Stimulated activated CD8-positive, alpha-beta memory T cell treated with anti-CD3 and anti-CD28 coated beads, Interleukin-15, amount 100 ng/mL, for 24 hours (primary cell): ENCODE measurements around the gene GLRX2.
"Not testable (repeated sequence)": the region's sequence is repeated elsewhere in the genome, so short reads cannot be mapped to it uniquely, and the experiment has no call there.

ENCODE experiments used
- DNase-seq: peaks from one replicate; pipeline ENCODE4 v3.0.0-alpha.2; 2020; ENCODE audit warnings: low read depth

Gene GLRX2

DNA sequence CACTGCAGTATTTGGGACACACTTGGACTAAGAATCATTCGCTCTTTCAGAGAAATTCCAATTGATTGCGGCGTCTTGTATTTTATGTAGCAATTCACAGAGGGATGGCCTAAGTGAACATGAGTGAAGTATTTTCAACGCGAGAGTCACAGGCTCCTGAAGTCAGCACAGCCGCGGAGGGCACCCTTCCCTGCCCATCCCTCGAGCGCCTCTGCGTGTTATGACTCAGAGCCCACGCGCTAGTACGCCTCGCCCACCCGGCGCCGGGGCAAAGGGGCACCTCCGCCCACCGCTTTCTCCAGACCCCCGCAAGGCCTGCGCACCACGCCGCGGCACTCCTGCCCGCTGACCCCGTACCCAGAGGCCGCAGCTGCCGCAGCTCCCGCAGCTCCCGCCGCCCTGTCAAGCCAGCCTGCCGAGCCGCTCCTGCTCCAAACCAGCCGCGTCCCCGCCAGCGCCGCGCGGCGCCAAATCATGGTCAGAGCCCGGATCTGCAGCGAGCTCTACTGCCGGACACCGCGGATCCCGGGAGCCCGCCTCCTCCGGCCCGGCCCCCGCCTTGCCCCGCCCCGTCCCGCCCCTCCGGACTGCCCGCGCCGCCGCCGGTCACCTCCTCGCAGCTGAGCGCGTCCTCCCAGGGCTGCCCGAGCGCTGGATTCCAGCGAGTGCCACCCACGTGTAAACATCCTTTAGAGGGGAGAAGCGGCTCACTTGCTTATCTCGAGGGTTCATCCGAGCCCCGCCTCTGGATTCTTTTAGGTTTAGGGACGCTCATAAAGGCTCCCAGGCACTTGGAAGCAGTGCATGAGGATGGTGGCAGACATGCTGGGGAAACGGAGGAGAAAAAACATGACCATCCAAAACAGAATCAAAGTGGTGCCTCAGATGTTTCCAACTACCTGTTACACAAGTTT lies at the start of gene GLRX2:
TSS of gene GLRX2 (minus strand) at position 508 of the 914 bp plus-strand sequence. CDS start at position 476, 32 bp downstream.
- peak; percentile 33 for DNase-seq

GRCh38 chr1:193144999-193145398 lies 39.8 kb upstream of the GLRX2 start:
- DNase-seq, result no peak

DNA sequence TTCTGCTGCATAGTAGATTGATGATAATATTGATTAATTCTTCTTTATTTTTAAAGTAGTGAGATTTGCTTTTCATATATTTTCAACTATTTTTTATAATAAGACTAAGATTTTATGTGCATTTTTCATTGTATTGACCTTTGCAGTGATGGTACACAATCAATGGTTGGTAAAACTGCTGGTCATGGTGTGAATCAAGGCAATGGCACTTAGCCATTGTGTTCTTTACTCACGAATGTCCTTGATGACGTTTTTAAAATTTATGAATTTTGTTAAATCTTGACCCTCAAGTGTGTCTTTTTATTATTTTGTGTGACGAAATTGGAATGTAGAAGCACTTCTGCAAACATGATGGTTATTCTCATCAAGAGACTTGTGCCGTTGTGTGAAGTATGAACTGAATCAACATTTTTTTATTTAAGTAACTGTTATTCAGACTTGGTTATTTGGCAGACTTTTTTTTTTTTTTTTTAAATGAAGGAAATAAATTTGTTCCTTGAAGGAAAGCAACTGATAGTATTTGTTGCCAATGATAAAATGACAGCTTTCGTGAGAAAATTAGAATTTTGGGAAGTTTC lies 39.2 kb upstream of the GLRX2 start:
- no peak for DNase-seq

DNA sequence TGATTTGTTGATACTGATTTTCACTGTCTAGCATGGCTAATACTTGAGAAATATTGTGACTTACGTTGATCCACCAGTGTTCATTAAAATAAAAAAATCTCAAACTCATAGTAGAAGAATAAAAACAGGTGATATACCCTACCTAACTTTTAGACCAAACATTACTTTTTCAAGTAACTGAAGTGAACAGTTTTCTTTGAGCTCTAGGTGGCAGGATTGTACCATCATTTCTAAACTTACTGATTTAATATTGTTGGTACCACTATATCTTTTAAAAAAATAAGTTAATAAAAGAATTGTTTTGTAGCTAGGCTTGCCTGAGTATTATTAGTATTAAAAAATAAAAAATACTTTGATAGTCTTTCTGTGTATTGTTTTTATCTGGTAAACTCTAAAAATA lies 38.1 kb upstream of the GLRX2 start:
- no peak for DNase-seq

GRCh38 chr1:193142409-193142808 lies 37.2 kb upstream of the GLRX2 start:
- no peak for DNase-seq

- no peak for DNase-seq
Measured at GRCh38 chr1:193141804-193142203, 36.6 kb upstream of the GLRX2 start.

DNA sequence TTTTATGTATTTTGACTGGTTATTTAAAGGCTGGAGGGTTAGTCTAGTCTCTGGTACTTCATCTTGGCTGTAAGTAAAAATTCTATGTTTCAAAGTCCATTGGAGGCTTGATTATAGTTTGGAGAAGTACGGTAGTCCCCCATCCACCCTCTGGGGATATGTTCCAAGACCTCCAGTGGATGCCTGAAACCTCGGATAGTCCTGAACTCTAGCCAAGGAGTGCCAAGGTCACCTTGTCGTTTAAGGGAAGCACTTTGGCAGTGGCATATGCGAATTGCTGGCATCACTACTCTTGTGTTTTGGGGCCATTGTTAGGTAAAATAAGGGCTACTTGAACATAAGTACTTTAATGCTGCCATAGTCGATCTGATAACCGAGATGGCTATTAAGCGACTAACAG lies 35.0 kb upstream of the GLRX2 start:
- no peak for DNase-seq

DNA sequence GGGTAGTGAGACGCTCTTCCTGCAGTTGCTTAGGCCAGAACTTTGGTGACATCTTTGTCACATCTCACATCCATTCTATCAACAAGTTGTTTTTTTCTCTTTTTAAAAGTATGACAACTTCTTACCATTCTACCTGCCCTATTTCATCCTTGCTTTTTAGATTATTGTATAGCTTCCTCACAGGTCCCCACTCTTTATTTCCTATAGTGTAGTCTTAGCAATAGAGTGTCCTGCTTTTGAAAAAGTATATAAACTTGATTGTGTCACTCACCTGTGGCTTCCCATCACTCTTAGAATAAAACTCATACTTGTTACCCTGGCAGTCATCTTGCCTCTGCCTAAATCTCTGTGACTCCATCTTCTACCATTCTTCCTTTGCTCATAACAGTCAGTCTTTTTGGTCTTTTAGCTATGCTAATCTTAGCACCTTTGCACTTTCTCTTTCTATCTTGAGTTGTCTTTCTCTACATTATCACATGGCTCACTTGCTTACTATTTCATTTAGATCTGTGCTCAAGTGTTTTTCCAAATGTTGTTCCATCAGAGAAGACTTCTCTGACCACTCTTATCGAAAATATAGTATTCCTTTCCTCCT lies 26.1 kb upstream of the GLRX2 start:
- DNase-seq, result no peak

- DNase-seq, result no peak
Measured at GRCh38 chr1:193125369-193125768, 20.2 kb upstream of the GLRX2 start.

- DNase-seq, result no peak
Measured at GRCh38 chr1:193123751-193124150, 18.5 kb upstream of the GLRX2 start.

DNA sequence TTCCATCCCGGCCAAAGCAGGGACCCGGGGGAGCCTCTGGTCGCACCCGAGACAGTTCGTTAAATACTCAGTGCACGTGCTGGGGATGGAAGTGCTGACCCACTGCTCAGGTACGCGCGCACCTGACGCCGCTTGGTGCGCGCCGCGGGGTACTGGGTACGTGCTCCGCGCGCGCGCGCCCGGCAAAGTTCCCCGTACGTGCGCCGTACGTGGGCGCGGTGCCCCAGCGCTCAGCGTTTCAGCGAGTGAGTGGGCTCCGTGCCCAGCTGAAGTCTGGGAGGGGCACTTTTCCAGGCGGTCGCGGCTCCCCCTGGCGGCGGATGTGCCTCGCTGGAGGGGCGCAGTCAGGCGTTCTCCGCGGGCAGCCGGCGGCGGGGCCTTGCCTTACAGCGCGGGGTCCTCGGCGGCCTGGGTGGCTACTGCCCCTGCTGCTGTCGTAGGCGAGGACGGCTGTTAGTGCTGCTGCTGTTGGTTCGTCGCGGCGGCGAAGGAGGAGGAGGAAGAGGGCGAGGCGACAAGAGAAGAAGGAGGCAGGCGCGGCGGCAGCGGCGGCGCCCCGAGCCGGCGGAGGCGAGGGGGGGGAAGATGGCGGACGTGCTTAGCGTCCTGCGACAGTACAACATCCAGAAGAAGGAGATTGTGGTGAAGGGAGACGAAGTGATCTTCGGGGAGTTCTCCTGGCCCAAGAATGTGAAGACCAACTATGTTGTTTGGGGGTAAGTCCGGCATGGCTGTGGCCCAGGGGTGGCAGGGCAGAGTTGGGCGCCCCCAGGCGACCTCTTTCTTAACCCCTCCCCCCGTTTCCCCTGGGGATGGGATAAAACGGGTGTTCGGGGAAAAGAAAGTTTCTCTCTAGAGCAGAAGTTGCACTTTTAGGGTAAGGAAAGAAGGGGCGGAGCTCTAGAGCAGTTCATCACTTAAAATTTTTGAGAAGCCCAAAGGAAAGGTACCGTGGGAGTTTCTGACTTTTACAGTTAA lies 16.7 kb upstream of the GLRX2 start, which contains the start of gene CDC73:
TSS of gene CDC73 (plus strand) at position 416 of the 978 bp plus-strand sequence. CDS start at position 586, 170 bp downstream.
- peak; percentile 99 for DNase-seq

DNA sequence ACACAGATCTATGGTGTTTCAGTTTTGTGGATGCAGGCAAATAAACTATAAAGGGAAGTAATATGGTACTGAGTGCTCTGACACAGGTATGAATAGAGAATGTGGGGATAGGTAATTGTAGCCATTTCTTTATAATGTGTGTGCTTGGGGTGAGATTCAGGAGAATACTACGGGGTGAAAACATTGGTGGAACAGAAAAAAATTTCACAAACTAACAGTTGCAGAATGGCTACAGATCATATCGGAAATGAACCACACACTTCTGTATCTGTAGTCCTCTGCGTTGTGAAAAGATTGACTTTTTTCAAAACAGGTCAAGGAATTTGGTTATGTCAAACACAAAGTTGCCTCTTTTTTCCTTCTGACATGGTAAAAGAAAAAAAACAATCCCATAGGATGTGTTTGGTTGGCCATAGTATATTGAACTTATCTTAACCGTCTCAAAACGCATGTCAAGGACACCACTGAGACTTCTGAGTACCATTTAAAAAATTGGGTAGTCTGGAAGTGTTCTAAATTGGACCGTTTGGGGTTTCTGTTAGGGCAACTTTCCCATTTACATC lies 15.5 kb upstream of the GLRX2 start:
- DNase-seq, result no peak

DNA sequence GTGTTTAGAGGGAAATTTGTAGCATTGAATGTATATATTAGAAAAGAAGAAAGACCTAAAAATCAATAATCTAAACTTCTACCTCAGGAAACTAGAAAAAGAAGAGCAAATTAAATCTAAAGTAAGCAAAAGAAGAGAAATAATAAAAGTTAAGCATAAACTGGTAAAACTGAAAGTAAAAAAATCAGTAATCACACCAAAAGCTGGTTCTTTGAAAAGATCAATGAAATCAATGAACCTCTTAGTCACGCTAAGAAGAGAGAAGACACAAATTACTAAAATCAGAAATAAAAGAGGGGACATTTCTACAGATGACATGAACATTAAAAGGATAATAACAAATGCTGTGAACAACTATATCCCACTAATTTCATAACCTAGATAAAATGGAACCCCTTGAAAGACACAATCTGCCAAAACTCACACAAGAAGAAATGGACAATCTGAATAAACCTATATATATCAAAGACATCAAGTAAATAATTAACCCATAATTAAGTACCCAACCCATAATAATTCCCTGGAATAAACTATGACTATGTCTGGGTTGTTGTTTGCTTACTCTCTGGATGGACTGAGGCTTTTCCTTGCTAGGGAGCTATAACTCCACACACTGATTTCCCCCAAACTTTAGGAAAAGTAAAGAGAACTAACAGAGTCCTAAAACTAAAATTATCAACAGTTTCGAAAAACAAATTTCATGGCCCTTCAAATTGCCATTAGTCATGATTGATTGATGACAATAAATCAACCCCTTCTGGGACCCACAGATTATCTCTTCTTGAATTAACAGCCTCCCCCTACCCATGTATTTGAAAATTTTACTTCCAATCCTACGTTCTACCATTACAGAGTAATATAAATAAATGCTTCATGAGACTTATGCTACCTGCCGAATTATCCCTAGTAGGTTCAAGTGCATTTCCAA lies 13.9 kb upstream of the GLRX2 start:
- DNase-seq, result no peak

DNA sequence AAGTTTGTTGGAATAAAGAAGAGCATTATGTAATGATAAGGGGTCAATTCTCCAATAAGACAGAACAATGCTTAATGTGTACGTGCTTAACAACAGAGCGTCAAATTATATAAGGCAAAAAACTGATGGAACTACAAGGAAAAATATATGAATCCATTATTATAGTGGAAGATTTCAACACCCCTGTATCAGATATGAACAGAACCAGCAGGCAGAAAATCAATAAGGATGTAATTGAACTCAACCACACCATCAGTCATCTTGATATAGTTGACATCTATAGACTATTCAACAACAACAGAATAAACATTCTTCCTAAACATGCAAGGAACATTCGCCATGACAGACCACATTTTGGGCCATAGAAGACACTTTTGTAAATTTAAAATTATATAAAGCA lies 13.0 kb upstream of the GLRX2 start:
- no peak for DNase-seq

DNA sequence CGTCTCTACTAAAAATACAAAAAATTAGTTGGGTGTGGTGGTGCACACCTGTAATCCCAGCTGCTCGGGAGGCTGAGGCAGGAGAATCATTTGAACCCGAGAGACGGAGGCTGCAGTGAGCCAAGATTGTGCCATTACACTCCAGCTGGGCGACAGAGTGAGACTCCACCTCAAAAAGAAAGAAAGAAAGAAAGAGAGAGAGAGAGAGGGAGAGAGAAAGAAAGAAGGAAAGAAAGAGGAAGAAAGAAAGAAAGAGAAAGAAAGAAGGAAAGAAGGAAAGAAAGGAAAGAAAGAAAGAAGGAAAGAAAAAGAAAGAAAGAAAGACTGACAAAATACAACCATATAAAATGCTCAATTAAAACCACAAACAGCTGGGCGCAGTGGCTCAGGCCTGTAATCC lies 12.0 kb upstream of the GLRX2 start:
- not testable (repeated sequence) for DNase-seq

- DNase-seq, result no peak
Measured at GRCh38 chr1:193115629-193116227, 10.5 kb upstream of the GLRX2 start.

GRCh38 chr1:193114485-193115095 lies 9.4 kb upstream of the GLRX2 start:
- DNase-seq, result no peak

DNA sequence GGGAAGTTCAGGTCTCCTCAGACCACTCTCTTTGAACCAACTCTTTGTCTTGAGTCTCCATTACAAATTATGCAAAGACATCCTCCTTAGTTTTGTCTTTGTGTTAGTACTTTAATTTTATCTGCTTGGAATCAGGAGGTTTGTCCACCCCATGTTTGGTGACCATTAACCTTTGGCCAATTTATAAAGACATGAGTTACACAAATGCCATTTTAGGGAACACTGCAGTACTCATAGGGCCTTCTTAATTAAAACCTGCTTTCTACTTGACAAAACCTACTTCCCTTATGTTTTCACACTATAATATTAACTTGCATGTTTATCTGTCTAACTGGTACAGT lies 8.7 kb upstream of the GLRX2 start:
- DNase-seq, result no peak

GRCh38 chr1:193113258-193113991 lies 8.2 kb upstream of the GLRX2 start:
- no peak for DNase-seq
